Measurements from ENCODE around the gene UBE2QL1.

The UBE2QL1 gene

DNA sequence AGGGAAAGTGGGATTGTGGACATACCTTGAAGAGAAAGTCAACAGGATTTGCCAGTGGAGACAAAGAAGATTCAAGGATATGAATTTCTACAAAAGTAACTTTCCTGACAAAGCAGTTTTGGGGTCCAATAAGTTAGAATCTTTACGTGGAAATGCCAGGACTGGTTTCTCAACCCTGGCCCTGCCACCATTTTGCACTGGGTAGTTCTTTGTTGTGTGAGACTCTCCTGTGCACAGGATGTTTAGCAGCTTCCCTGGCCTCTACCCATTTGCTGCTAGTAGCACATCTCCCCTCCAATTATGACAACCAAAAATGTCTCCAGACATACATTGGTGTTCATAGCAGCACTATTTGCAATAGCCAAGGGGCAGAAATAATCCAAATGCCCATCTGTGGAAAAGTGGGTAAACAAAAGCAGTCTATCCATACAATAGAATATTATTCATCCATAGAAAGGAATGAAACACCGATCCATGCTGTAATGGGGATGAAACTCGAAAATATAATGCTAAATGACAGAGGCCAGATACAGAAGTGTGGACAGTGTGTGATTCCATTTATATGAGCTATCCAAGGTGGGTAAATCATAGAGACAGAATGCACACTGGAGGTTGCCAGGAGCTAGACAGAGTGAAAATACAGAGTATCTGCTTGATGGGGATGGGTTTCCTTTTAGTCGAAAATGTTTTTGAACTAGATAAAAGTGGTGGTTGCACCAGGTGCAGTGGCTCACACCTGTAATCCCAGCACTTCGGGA is 92.8 kb downstream of the UBE2QL1 start:
- DNase-seq: no peak

- DNase-seq: no peak
Observed at GRCh38 chr5:6542421-6543345, 94.0 kb downstream of the UBE2QL1 start.

GRCh38 chr5:6543346-6543730 is 94.7 kb downstream of the UBE2QL1 start:
- DNase-seq: no peak

- no peak for DNase-seq
Observed at GRCh38 chr5:6543830-6544560, 95.3 kb downstream of the UBE2QL1 start.

All from NCI-H1694 (cell line).